Endothelial cell of umbilical vein (primary cell): Measurements from ENCODE around the gene RPS6KB1. TPM values are rescaled to one million over a fixed set of nuclear protein-coding genes. Genes with fewer than 3 reads are reported as not detected.

ENCODE experiments used
- BruUV-seq: library from RNA; stranded (reverse); fragments of 400-500 nt; replicated peaks from 2 replicates; lab custom pipeline; 2021; lab: Mats Ljungman, UMichigan
- CTCF ChIA-PET: fragments of 300-600, 350-600 bp; sonication (Branson Sonifier 250); formaldehyde crosslinking; loops from one replicate; lab custom pipeline; 2021; ENCODE audit warnings: antibody characterized with exemption, inconsistent platforms; lab: Charles Lee
- POLR2A ChIA-PET: fragments of 300-600, 350-600 bp; sonication (Branson Sonifier 250); formaldehyde crosslinking; loops from one replicate; lab custom pipeline; 2021; ENCODE audit warnings: antibody characterized with exemption, inconsistent platforms; lab: Charles Lee
- DNase-seq: peaks from one replicate; pipeline ENCODE4 v3.0.0-alpha.2; 2011; ENCODE audit warnings: low read depth, low spot score
- FAIRE-seq: peaks from 2 replicates; lab custom pipeline; 2011; peaks lifted over from hg19 to GRCh38; lab: Jason Lieb, UNC
- H2AFZ ChIP-seq: 2 replicates; pipeline ENCODE4 v1.6.0; 2012; ENCODE audit warnings: low read depth, low read length, control low read depth, inconsistent platforms
- H3K27ac ChIP-seq: 2 replicates; pipeline ENCODE4 v1.5.1; 2011; ENCODE audit warnings: low read depth, mild to moderate bottlenecking, control low read depth, low read length, moderate library complexity; ENCODE audit not compliant: insufficient read depth
- H3K27me3 ChIP-seq, 2 experiments: 2 replicates each; pipeline versions ENCODE4 v1.6.0 to v1.6.1; 2011; ENCODE audit warnings: low read length in 2 of 2, mixed read lengths in 1 of 2; ENCODE audit not compliant: control insufficient read depth in 2 of 2, insufficient read depth in 2 of 2
- H3K36me3 ChIP-seq, 2 experiments: 2 replicates in 1 of 2; 3 replicates in 1 of 2; pipeline ENCODE4 v1.5.1; 2011; ENCODE audit warnings: low read length in 2 of 2, mild to moderate bottlenecking in 1 of 2, moderate library complexity in 1 of 2; ENCODE audit not compliant: control insufficient read depth in 2 of 2, insufficient read depth in 2 of 2; ENCODE audit errors: extremely low read depth in 1 of 2
- H3K4me1 ChIP-seq: 3 replicates; pipeline ENCODE4 v1.5.1; 2011; ENCODE audit warnings: mild to moderate bottlenecking, low read length; ENCODE audit not compliant: control insufficient read depth, insufficient read depth; ENCODE audit errors: extremely low read depth
- H3K4me2 ChIP-seq: 2 replicates; pipeline ENCODE4 v1.6.1; 2011; ENCODE audit warnings: low read length, control low read depth, mixed read lengths; ENCODE audit not compliant: insufficient read depth
- H3K4me3 ChIP-seq, 3 experiments: fragments of 200-600 bp in 1 of 3; sonication (generic), shearing (Covaris generic) in 1 of 3; replicated peaks in 1 of 3; 2 replicates each; pipeline ENCODE4 v1.5.1; 2011 to 2016; ENCODE audit warnings: control low read depth in 3 of 3, low read length in 3 of 3, mild to moderate bottlenecking in 2 of 3, inconsistent platforms in 1 of 3, low read depth in 1 of 3, moderate library complexity in 1 of 3; ENCODE audit not compliant: insufficient read depth in 1 of 3
- H3K79me2 ChIP-seq: 2 replicates; pipeline ENCODE4 v1.6.0; 2012; ENCODE audit warnings: low read length, inconsistent platforms; ENCODE audit not compliant: control insufficient read depth, insufficient read depth
- H3K9ac ChIP-seq: replicated peaks from 2 replicates; pipeline ENCODE3; 2011; ENCODE audit warnings: low read length, control low read depth; ENCODE audit not compliant: insufficient read depth; ENCODE audit errors: extremely low read depth
- H3K9me1 ChIP-seq: replicated peaks from 3 replicates; pipeline ENCODE4 v1.6.0; 2011; ENCODE audit warnings: mild to moderate bottlenecking, low read length; ENCODE audit not compliant: control insufficient read depth, insufficient read depth; ENCODE audit errors: extremely low read depth
- H3K9me3 ChIP-seq: replicated peaks from 2 replicates; pipeline ENCODE4 v1.5.1; 2012; ENCODE audit warnings: low read length, inconsistent platforms; ENCODE audit not compliant: control insufficient read depth, insufficient read depth
- H4K20me1 ChIP-seq: replicated peaks from 2 replicates; pipeline ENCODE3; 2011; ENCODE audit warnings: mild to moderate bottlenecking, low read length; ENCODE audit not compliant: control insufficient read depth, insufficient read depth; ENCODE audit errors: extremely low read depth
- CTCF ChIP-seq, 2 donors: IDR thresholded peaks; 1 replicate in 1 of 2; 2 replicates in 1 of 2; pipeline ENCODE4 v1.5.1; 2011; ENCODE audit warnings: low read length in 2 of 2, mild to moderate bottlenecking in 2 of 2, moderate library complexity in 2 of 2, control low read depth in 1 of 2, inconsistent platforms in 1 of 2, low read depth in 1 of 2; ENCODE audit not compliant: insufficient read depth in 1 of 2; ENCODE audit errors: extremely low read depth in 1 of 2
- EZH2 ChIP-seq: IDR thresholded peaks from 2 replicates; pipeline ENCODE4 v1.6.1; 2012; ENCODE audit warnings: borderline replicate concordance, low read depth, mild to moderate bottlenecking, moderate library complexity, low read length, inconsistent platforms; ENCODE audit not compliant: severe bottlenecking
- FOS ChIP-seq: IDR thresholded peaks from 2 replicates; pipeline ENCODE4 v1.6.1; 2011; ENCODE audit warnings: mild to moderate bottlenecking, low read length, moderate library complexity, borderline replicate concordance; ENCODE audit not compliant: insufficient read depth
- GATA2 ChIP-seq: IDR thresholded peaks from 2 replicates; pipeline ENCODE4 v1.7.0; 2011; ENCODE audit warnings: low read depth, mild to moderate bottlenecking, moderate library complexity, mixed read lengths, low read length; ENCODE audit not compliant: insufficient read length, insufficient read depth
- JUN ChIP-seq: IDR thresholded peaks from 2 replicates; pipeline ENCODE4 v1.6.1; 2011; ENCODE audit warnings: borderline replicate concordance, low read depth; ENCODE audit not compliant: insufficient read length, insufficient read depth
- MAX ChIP-seq: IDR thresholded peaks from 2 replicates; pipeline ENCODE4 v1.6.1; 2011; ENCODE audit not compliant: insufficient read depth, insufficient read length
- MYC ChIP-seq: IDR thresholded peaks from one replicate; pipeline ENCODE4 v1.6.1; 2011; ENCODE audit warnings: mild to moderate bottlenecking, low read depth, low read length
- POLR2A ChIP-seq: IDR thresholded peaks from 2 replicates; pipeline ENCODE4 v1.6.1; 2012; ENCODE audit warnings: low read depth, mild to moderate bottlenecking, control low read depth, low read length
- POLR2AphosphoS5 ChIP-seq: IDR thresholded peaks from 2 replicates; pipeline ENCODE4 v1.6.1; 2012; ENCODE audit warnings: low read depth, mild to moderate bottlenecking, control low read depth, low read length, moderate library complexity; ENCODE audit not compliant: insufficient read depth
- dilution Hi-C: fragments of 300-500 bp; cut with MboI; formaldehyde crosslinking; loops from one replicate; pipeline ENCODE4 v1.15.0; 2019; ENCODE audit warnings: low sequenced_read_pairs; ENCODE audit not compliant: extremely low pct_ligation_motif_present
- intact Hi-C: fragments of 100-400 bp; cut with micrococcal nuclease; formaldehyde crosslinking; loops from one replicate; pipeline ENCODE4 v1.10.0; 2022
- polyA plus RNA-seq, 4 experiments: library from polyadenylated mRNA; depleted of rRNA in 3 of 4; stranded (reverse) in 3 of 4; unstranded in 1 of 4; fragments of >200 nt; gene quantifications; 2 replicates each; pipeline versions ENCODE4 v1.2.1 to v1.2.3, GENCODE V29; 2011 to 2012; ENCODE audit warnings: missing spikeins in 1 of 4
- total RNA-seq: library from RNA; stranded (reverse); gene quantifications from 2 replicates; pipeline ENCODE4 v1.2.3, GENCODE V29; 2021

The RPS6KB1 gene
- total and polyA plus RNA-seq, 2 donors (not counting 3 experiments of a cell fraction or from before 2014, with no cell fraction given) = 5.4 to 45.7 TPM

GRCh38 chr17:59962739-59963318, 69.9 kb downstream of the RPS6KB1 start:
- Histone ChIP-seq H3K4me1 (peaks cover 9% of the 10 kb centered on the region), H3K27ac (no peak overlapping the region), H3K9ac (no peak overlapping the region), H3K36me3 (no peaks in the 10 kb centered on the region), H3K4me2 (no peak overlapping the region), H3K79me2 (no peaks in the 10 kb centered on the region), H3K9me3 (no peaks in the 10 kb centered on the region), H4K20me1 (no peaks in the 10 kb centered on the region), H3K9me1 (no peaks in the 10 kb centered on the region), H2AFZ (no peak overlapping the region), H3K4me3 (no peak overlapping the region), H3K27me3 (no peaks in the 10 kb centered on the region)
- TF ChIP-seq JUN (no peak), POLR2AphosphoS5 (no peak), GATA2 (no peak), MYC (no peak), FOS (no peak), CTCF (IDR thresholded peaks at IDR 0.05; ENCODE audit: extremely low read depth in 1 of 2, insufficient read depth in 1 of 2, low read depth in 1 of 2, low read length in 2 of 2) (no peak), EZH2 (no peak), POLR2A (no peak), MAX (no peak)
- FAIRE-seq (no peak), DNase-seq (no peak)
- dilution Hi-C loops (no loop called here), intact Hi-C loops (loop anchor here (10.0 kb wide), 1 partner anchor 72 kb away; no protein-coding TSS in a partner anchor)
- BruUV-seq = no TSS peak
- ChIA-PET POLR2A (interaction anchor here (0.6 kb wide), 1 partner anchor 350 kb away, joined by 3 read pairs; no protein-coding TSS in a partner anchor), CTCF (no interaction called here)
